Mesothelial cell of epicardium (in vitro differentiated cells): Measurements from ENCODE around the gene KNTC1. TPM values are rescaled to one million over a fixed set of nuclear protein-coding genes. Genes with fewer than 3 reads are reported as not detected.

Experiments used
- DNase-seq, 2 experiments: peaks; one replicate each; pipeline ENCODE4 v3.0.0; 2021; ENCODE audit warnings: low spot score in 2 of 2; ENCODE audit not compliant: unreplicated experiment in 2 of 2
- H3K27ac Mint-ChIP-seq: 2 replicates; pipeline ENCODE4 v1.8.0; 2021; ENCODE audit warnings: mixed read lengths
- H3K27me3 Mint-ChIP-seq: 2 replicates; pipeline ENCODE4 v1.8.0; 2021; ENCODE audit warnings: low read depth, mixed read lengths
- H3K36me3 Mint-ChIP-seq: 2 replicates; pipeline ENCODE4 v1.8.0; 2021; ENCODE audit warnings: mixed read lengths
- H3K4me1 Mint-ChIP-seq: 2 replicates; pipeline ENCODE4 v1.8.0; 2021; ENCODE audit warnings: mixed read lengths
- H3K4me3 Mint-ChIP-seq: 2 replicates; pipeline ENCODE4 v1.8.0; 2021; ENCODE audit warnings: mild to moderate bottlenecking, moderate library complexity, mixed read lengths
- H3K9me3 Mint-ChIP-seq: 2 replicates; pipeline ENCODE4 v1.8.0; 2021; ENCODE audit warnings: mixed read lengths
- total RNA-seq: library from RNA; stranded (reverse); gene quantifications from 3 replicates; pipeline ENCODE4 v1.2.1, GENCODE V29; 2021
- TF ChIP-seq, protein P1 (sequence below): fragments of 200-600 bp; sonication (generic); IDR thresholded peaks from one replicate; pipeline ENCODE4 v1.5.0; 2021; ENCODE audit warnings: antibody characterized with exemption; ENCODE audit not compliant: unreplicated experiment

The KNTC1 gene
- total RNA-seq, 1 donor from 2014 or later: 47.8 TPM

DNA sequence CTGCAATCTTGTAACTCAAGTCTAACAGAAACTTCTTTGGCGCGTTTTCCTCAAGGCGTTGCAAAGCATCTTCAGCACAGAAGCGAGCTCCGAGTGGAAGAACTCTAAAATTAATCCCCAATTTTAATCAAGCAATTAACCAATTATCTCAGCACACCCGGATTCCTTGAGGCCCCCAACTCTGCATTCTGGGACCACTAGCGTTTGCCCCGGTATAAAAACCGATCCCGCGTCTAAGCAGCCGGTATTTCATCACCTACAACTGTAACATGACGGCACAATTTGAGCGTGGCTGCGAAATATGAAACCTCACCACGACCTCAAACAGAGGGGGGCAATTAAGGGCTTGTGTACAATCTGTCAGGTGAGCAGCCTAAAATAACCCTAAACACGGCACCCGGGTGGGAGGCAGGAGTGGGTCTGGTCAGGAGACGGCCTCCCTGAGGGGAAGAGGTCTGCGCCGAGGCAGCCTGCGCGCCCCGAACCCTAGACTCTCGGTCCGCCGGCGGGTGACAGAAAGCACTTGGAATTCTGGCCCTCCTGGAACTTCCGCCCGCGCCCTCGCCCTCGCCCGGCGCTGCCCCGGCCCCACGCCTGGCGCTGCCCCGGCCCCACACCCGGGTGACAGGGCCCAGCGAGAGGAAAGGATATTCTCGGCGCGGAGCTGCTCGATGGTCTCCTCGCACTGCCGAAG, 26.9 kb upstream of the KNTC1 start:
- H3K27me3 Mint-ChIP-seq: no peaks in the 10 kb centered on the region
- peak overlapping the region; percentile 98 for H3K4me3 Mint-ChIP-seq

DNA sequence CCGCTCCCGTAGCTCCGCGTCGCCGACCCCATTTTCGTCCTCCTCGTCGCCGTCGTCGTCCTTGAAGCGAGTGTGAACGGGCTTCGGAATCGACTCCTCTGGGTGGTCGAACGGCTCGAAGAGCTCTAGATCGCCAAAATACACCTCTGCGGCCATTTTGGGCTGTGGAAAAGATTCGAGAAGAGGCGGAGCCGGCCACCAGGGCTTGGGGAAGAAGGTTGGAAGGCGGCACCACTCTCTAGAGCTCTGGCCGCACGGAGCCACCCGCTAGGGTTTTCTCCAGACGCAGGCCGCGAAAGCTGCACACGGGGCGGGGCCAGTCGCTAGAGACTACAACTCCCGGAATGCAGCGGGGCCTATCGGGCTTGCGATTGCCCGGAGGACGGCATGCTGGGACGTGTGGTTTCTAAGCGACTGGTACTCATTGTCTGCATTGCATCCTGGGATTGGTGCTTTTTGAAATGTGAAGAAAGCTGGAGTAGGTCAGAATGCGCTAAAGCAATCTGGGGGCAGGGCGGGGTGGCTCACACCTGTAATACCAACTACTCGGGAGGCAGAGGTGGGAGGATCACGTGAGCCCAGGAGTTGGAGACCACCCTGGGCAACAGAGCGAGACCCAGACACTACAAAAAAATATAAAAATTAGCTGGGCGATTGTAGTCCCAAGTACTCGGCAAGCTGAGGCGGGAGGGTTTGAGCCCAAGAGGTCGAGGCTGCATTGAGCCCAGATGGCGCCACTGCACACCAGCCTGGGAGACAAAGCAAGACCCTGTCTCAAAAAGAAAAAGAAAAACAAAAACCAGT, 26.2 kb upstream of the KNTC1 start, which contains the start of gene ZCCHC8:
Gene ZCCHC8 (minus strand): TSS at position 248 of the 804 bp plus-strand sequence. CDS start 92 bp downstream, at position 156.
- Mint-ChIP-seq H3K4me3 (peak within 1 kb of the TSS; percentile 98), H3K4me1 (peaks cover 22% of the 10 kb centered on the region), H3K27me3 (no peaks in the 10 kb centered on the region), H3K9me3 (no peaks in the 10 kb centered on the region), H3K36me3 (peaks cover 8% of the 10 kb centered on the region), H3K27ac (peak within 1 kb of the TSS; percentile 100)
- TF ChIP-seq, protein P1, sequence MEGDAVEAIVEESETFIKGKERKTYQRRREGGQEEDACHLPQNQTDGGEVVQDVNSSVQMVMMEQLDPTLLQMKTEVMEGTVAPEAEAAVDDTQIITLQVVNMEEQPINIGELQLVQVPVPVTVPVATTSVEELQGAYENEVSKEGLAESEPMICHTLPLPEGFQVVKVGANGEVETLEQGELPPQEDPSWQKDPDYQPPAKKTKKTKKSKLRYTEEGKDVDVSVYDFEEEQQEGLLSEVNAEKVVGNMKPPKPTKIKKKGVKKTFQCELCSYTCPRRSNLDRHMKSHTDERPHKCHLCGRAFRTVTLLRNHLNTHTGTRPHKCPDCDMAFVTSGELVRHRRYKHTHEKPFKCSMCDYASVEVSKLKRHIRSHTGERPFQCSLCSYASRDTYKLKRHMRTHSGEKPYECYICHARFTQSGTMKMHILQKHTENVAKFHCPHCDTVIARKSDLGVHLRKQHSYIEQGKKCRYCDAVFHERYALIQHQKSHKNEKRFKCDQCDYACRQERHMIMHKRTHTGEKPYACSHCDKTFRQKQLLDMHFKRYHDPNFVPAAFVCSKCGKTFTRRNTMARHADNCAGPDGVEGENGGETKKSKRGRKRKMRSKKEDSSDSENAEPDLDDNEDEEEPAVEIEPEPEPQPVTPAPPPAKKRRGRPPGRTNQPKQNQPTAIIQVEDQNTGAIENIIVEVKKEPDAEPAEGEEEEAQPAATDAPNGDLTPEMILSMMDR: no peak
- peak; percentile 88 to 94 for DNase-seq

More for the DNA sequence above, 26.9 kb upstream of the KNTC1 start:
- Mint-ChIP-seq H3K36me3 (peaks cover 8% of the 10 kb centered on the region), H3K9me3 (no peaks in the 10 kb centered on the region), H3K27ac (peak overlapping the region; percentile 100), H3K4me1 (peaks cover 22% of the 10 kb centered on the region)
- DNase-seq: peak; percentile 30 to 65
- TF ChIP-seq, protein P1: no peak

DNA sequence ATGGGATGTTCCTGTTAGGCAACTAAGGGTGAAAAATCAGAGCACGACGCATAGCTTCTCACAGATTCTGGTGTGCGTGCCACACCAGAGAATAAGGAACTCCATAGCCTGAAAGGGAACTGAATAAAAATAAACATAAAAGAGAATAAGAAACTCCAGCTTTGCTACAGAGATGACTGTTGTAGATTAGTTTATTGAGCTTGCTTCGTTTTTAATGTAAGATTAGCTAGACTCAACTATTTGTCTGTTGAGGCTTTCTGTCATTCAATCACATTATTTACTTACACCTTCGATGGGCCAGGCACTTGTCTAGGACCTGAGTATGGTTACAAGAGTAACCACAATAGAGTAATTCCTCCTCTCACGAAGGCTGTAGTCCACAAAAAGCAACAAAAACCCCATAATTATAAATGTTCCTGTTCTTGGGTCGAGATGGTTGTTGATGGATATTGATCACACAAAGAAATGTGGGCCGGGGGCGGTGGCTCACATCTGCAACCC, 25.5 kb upstream of the KNTC1 start:
- no peaks in the 10 kb centered on the region for H3K27me3 Mint-ChIP-seq
- peaks cover 14% of the 10 kb centered on the region for H3K36me3 Mint-ChIP-seq
- H3K4me1 Mint-ChIP-seq: peaks cover 22% of the 10 kb centered on the region
- no peak for DNase-seq
- H3K27ac Mint-ChIP-seq: peak overlapping the region; percentile 100
- peak overlapping the region; percentile 98 for H3K4me3 Mint-ChIP-seq
- TF ChIP-seq, protein P1: no peak
- no peaks in the 10 kb centered on the region for H3K9me3 Mint-ChIP-seq

DNA sequence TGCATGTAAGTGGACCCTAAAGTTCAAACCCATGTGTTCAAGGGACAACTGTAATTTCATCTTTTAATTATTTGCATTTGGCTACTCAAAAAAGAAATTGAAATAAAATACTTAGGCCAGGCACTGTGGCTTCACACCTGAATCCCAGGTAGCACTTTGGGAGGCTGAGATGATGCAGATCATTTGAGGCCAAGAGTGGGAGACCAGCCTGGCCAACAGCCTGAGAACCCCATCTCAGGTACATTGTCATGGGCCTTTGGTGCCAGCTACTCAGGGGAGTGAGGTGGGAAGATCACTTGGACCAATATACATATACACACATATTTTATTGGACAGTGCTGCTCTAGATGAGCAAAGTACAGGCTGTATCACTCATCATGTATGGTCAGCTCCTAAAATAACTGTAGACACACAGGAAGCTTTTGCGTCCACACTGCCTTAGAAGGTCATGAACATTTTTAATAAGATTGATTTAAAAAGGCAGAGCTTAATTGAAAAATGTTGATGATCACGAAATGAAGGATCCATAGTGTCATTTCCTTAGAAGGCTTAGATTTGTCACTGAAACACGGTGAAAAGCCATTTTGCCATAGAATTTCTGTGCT, 23.8 kb upstream of the KNTC1 start:
- H3K36me3 Mint-ChIP-seq: peaks cover 20% of the 10 kb centered on the region
- no peak overlapping the region for H3K4me3 Mint-ChIP-seq
- H3K27ac Mint-ChIP-seq: no peak overlapping the region
- H3K4me1 Mint-ChIP-seq: peaks cover 22% of the 10 kb centered on the region
- no peaks in the 10 kb centered on the region for H3K27me3 Mint-ChIP-seq
- DNase-seq: no peak
- TF ChIP-seq, protein P1: no peak
- H3K9me3 Mint-ChIP-seq: no peaks in the 10 kb centered on the region

DNA sequence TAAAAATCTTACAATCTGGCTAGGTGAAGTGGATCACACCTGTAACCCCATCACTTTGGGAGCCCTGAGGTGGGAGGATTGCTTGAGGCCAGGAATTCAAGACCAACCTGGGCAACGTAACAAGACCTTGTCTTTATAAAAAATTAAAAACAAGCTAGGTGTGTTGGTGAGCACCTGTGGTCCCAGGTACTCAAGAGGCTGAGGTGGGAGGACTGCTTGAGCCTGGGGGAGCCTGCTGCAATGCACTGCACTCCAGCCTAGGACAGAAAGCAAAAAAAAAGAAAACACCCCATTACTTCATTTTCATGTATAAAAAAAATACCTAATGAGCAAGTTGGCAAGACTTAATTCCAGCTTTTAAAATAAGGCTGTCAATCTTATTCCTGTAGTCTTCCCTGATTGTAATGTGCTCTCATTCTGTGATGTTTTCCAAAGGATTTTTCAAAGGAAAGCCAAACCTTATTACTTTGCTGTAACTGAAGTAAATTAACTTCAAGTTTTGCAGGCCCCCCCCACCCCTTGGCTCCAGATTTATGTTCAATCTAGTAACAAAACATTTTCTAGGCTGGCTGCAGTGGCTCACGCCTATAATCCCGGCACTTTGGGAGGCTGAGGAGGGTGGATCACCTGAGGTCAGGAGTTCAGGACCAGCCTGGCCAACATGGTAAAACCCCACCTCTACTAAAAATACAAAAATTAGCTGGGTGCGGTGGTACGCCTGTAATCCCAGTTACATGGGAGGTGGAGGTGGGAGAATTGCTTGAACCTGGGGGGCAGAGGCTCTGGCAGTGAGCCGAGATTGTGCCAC, 23.1 kb upstream of the KNTC1 start:
- Mint-ChIP-seq H3K4me1 (peaks cover 15% of the 10 kb centered on the region), H3K36me3 (peaks cover 24% of the 10 kb centered on the region)

More for the DNA sequence above, 23.1 kb upstream of the KNTC1 start:
- no peaks in the 10 kb centered on the region for H3K9me3 Mint-ChIP-seq
- TF ChIP-seq, protein P1: no peak
- no peak for DNase-seq
- H3K27ac Mint-ChIP-seq: peak overlapping the region; percentile 39
- no peaks in the 10 kb centered on the region for H3K27me3 Mint-ChIP-seq
- no peak overlapping the region for H3K4me3 Mint-ChIP-seq
